Measurements from ENCODE around the gene HOXD4.

HOXD4 gene

DNA sequence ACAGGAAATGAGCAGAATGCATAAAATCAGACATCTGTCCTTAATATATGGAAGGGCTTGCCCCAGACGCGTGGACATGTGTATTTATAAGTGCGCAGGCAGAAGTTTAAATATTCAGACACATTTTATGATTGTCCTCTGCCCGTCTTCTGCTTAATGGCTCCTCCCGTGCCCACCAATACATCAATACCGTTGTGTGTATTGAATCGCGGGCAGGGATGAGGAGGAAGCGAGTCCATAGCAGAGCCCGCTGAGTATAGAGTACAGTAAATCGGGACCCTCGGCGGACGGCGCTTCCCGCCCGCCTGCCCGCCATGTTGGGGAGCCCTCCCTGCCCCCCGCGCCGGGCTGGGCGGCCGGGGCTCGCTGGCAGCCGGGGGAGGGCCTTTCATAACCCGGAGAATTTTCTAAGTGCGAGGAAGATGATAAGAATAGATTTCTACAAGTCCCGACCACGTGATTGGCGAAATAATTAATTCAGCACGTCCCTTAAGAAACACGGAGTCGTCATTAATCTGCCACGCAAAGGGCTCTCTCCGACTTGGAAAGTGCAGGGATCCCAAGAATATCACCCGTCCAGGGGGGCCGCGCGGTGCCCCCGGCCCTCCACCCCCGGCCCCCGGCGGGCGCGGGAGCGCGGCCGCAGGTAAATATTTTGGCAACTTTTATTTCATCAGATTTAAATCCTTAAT, 5.6 kb downstream of the HOXD4 start, which contains the start of gene HOXD3:
Gene HOXD3 (plus strand): TSS at position 501 of the 692 bp plus-strand sequence. CDS start 11,808 bp downstream, outside the sequence.
- no peak for DNase-seq (ENCODE audit: low spot score)

DNA sequence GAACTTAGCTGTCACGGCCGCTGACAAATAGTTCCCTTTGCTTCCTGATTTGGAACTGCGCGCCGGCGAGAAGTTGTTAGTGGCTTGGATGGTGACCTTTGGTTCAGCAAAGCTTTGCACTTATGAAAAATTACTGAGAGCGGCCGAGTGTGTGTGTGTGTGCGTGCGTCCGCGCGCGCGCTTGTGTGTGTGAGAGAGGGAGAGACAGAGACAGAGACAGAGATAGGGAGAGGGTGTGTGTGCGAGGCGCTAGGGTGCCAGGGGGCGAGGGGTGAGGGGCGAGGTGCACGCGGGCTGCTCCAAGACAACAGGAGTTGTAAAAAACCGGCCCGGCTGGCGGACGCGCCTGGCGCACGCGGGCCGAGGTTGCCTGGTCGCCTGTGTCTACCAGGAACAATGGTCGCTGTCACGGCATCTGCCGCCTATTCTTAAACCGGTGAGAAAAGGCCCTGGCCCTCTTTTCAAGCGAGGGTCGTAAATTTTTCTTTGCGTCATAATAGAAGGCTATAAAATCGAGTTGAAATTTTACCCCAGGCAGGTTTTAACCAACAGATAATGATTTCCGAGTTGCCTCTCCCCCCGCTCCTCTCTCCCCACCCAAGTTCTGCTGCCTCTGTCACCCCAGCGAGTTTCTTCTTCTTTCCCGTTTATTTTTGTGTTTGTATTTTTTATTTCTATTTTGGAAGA, 6.3 kb downstream of the HOXD4 start:
- no peak for DNase-seq (ENCODE audit: low spot score)

DNA sequence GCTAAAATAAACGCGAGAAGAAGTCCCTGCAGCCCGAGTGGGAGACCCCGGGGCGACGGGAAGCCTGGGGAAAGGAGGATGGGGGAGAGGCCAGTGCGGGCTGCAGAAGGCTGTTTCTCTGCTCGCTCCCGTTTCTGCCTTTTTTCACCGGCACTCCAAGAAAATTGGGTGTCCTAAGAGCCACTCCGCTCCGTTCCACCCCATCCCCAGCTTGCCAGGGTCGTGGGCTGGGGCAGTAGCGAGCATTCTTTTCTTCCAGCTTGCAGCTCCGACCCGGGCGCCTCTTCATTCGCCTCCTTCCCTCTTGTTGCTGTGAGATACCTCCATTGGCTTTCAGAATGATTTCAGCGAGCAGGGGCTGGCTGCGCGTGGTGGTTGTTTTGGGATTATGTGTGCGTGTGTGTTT, 6.8 kb downstream of the HOXD4 start:
- DNase-seq (ENCODE audit: low spot score), result no peak

DNA sequence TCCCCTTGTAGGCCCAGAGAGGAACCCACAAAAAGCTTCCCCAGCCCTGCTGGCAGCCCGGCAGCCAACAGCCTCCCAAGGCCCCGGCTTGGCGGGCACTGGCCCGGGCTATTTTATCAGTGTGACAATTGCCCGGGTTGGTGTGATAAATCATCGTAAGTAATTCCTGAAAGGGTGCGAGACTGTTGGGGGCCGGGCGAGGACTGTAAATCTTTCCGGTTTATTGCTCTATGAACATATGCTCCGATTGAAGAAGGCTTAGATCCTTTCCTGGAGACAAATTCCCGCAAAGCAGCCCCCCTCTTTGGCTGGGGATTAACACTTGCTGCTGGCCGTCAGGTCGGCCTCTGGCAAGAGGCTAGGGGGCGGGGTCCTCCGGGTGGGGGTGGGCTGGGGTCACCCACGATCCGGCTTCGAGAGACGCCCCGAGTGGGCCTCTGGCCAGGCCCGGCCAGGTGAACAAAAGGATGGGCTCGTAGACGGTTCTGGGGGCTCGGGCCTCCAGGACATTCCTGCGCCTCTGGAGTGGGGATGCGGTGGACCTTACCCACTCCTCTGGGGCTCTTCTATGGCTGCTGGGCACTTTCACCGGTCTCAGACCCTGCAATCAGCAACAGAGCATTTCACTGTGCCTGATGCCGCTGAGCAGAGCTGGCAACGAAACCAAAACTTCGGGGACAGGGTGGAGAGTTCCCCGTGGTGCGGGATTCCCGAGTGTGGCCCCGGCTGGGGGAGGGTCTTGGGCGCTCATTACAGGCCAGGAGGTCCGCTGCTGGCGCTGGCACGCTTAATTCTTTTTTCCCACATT, 7.7 kb downstream of the HOXD4 start:
- DNase-seq (ENCODE audit: low spot score), result no peak

DNA sequence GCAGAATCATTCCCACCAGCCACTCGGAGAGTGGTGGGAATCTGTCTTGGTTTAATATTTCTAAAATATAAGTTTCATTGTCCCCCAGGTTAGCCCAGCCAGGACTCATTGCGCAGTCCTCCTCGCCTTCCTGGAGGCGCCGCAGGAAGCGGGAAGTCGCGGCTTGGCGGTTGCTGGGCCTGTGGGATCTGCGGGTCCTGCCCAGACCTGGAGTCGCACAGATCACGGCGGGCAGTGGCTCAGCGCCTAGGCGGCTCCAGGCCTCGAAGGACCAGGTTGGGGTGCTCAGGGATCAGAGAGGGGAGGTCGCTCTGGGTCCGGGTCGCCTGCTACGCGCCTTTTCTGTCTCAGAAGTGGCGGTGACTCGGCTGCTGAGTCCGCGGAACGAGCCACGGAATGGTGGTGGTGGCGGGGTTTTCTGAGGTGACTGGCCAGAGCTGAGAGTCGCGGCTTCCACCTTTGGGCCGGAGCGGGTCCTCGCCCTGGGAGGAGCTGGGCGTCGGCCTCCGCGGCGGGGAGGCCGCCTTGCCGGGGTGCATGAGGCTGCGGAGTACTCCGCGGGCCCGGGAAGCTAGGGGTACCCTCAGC, 8.4 kb downstream of the HOXD4 start:
- DNase-seq (ENCODE audit: low spot score), result no peak

DNA sequence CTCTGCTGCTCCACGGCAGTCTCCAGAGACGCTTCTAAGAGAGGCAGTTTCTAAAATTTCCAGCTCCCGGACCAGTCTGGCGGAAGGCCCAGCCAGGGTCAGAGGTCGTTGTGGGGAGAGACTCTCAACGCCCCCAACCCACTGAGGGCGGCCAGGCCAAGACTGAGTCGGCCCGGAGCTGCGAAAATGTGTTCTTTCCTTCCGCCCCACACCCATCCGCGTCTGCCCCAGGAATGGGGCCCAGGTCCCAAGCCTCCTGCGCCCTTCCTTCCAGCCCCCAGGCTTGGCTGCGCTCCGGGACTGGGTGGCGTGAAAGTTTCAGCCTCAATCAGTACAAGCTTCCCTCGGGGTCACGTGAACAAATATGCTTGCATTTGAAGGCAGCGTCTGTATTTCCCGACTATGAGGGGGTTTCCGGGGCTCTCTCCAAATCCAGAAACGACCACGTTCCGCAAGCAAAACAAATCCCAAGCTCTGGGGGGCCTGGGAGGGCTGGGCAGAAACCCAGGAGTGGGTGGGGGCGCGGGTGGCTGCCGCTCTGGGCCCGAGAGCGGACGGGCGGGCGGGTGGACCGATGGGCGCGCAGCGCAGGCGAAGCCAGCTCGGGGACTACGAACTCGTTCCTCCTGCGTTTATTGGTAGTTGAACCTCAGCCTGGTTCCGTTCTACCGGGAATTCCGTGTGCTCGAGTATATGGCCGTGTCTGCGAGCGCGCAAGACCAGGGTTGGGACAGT, 9.1 kb downstream of the HOXD4 start:
- no peak for DNase-seq (ENCODE audit: low spot score)

DNA sequence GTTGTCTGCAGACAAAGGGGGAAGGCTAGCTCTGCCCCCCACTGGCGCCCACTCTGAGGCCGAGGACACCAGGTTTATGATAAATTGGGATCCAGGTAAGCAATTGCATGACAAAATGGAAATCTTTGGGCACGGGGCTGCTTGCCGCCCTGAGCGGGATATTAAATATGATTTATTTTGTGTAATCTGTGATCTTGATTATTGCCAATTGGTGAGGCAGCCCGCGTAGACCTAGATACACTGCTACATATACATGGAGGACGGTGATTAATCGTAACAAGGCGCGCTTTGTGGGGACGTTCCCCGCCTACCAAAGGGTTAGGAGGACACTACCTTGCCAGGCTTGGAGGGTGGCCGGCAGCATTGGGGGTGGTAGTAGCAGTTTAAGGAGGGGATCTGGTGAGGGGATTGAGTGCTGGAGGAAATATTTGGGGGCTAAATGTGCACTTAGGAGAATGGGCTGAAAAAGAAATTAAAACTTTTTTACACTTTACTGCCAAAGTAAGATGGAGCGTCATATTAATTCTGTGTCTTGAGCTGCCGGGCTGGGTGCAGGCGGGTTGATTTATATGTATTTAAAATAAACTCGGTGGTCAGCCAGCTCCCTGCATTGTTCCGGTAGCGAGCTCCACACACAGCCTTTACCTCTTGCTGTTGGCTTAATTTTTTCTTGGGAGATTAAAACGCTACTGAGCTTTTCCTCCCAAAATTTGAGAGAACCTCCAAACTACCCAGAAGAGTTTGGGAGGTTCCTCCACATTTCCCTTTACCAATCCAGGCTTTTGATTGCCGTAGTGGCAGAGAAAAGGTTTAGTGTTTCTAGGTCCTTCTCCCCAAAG, 9.9 kb downstream of the HOXD4 start:
- DNase-seq (ENCODE audit: low spot score), result no peak

DNA sequence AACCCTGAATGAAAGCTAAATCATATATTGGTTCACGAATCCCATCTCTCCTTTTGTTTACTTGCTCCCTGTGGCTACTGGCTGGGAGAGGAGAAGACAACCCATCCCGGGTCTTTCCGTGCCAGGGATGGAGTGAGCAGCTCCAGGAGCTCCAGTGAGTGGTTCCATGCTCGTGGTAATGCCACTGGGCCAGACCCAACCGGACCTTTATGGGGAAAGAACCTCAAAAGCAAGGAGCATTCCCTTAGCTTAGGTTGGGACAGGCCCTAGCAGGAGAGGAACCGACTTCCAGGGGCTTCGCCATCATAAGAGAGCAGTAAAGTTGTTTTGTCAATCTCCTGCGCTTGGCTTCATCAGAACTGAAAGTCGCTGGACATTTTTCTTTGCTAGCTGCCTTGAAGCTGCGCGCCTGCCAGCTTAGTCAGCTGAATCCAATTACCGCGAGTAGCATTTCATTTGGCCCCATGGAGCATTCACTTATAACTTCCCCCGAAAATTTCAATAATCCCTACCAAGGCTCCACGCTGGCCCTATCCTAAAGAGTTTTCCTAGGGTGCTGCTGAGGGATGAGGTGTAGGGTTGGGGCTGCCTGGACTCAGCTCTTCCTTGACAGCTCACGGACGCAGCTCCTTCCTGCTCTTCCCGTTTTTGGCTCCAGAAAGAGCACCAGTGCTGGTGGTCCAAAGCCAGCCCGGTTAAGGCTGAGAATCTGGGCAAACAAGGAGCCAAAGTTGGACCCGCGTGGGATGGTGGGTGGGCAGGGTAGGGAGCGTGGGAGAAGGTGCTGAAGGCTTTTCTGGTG, 10.7 kb downstream of the HOXD4 start:
- DNase-seq (ENCODE audit: low spot score), result no peak

DNA sequence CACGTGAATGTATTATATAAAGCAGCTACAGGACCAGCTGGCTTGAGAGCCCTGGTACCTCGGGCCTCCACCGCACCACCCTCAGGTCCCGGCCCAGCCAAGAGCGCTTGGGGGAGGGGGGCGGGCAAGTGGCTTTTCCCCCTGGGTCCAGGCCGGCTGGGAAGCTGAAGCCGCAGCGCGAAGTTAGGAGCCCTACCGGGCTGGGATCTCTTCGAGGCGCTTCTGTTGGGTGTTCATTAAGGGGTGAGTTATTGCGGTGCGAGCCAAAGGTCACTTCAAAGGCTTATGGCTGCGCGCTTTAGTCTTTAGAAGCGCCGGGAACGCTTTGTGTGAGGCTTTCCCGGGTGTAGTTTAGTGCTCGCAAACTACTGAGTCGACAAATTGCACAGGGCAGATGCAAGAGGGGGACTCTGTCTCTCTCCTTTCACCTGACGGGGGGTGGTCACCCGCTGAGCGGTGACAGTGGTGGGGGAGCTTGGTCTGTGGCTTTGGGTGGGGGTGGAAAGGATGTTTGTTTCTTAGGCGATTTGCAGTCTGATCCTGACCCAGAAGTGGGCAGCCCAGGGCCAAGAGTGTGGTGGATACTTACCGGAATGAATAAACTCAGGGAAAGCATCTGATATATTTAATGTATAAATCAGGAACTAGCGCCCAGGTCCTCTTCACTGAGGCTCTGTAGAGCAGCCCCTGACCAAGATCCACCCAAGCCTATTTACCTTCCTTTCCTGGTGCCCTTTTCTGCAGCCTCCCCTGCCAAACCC, 11.7 kb downstream of the HOXD4 start:
- DNase-seq (ENCODE audit: low spot score), result no peak

DNA sequence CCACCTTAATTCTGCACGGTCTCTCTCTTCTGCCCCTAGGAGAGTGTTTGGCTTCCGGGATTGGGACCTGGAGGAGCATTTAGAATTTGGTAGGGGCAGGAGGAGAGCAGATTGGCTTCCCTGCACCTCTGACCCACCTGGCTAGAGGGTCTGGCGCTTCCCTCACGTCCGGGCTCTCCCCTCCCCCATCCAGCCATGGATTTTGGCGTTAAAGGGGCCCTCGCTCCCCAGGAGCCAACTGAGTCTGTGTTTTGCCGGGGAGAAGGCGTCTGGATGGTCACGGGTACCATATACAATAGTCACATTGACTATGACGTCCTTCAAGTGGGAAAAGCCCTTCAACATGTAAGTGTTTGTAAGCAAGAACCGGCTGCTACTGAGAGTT, 12.3 kb downstream of the HOXD4 start:
- no peak for DNase-seq (ENCODE audit: low spot score)

DNA sequence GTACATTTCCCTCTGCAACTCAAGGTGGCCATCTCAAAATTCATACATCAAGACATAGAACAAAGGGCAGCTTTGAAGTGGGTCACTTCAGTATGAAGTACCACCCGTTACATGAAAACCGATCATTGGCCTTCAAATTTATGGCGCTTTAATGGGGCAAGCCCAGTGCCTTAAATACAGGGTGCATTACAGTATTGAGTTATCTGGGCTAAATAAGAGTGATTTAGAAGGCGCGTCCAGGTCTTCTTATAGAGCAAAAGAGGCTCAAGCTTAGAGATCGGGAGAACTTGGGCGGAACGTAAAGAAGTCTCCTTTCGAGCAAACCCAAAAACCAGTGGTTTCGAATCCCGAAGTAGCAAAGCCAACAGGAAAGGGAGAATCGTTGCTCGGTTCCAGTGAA, 12.9 kb downstream of the HOXD4 start:
- DNase-seq (ENCODE audit: low spot score), result no peak

DNA sequence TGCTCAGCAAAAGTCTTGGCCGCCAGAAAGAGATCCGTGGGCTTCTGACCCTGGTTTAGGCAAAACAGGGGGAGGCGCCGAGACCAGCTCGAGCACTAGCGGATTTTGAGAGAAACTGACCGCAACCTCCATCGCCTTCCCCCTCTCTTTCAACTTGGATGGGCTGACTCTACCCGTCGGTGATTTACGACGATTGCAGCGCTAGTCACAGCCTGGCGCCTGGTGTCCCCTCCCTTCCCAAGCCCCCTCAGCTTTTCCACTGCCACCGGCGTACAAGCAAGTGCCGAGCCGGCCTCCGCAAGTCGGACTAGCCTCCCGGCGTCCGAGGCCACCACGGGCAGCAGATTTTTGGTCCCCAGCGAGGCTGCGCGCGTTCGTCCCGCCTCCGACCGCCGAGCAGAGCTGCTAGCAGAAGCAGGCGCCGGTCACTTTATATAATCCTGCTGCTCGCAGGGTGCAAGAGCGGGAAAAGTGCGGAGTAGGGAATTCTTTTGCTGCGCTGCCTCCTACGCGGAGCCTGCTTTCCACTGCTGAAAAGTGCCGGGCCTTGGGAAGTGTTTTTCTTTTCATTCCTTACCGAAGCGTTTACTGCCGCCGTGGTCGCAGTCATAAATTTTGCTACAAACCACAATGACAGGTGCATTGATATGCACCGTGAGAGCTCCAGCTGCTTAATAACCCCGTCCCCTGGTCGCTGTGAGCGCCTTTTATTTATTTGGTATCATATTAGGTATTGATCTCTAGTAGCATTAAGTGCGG, 13.4 kb downstream of the HOXD4 start:
- DNase-seq (ENCODE audit: low spot score), result no peak

DNA sequence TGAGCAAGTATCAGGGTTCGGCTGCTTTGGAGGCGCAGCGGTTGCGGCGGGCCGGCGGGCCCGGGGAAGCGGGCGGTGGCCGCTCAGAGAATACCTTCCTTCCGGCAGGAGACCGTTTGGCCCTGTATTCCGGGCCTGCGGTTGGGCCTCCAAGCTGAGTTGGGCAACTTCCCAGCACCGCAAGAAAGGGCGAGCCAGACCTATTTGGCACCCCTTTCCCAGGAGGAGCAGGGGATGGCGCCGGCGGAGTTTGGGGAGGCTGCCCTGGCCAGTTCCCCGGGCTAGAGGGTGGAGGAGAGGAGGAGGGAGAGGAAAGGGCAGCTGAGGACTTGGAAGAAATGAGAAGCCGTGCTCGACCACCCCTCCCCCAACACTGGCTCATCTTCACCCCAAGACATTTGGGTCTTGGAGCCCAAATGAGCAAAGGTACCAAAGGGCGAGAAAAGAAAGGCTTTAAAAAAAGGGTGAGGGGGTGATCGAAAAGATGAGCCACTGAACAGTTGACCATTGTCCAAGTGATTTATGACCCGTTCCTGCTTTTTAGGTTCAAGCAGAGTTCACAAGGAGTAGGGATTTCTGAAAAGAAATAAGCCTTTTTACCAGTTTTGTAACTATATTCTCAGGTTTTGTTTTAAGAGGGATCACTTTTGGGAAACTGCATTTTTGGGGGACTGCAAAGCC, 14.2 kb downstream of the HOXD4 start:
- DNase-seq (ENCODE audit: low spot score), result no peak

DNA sequence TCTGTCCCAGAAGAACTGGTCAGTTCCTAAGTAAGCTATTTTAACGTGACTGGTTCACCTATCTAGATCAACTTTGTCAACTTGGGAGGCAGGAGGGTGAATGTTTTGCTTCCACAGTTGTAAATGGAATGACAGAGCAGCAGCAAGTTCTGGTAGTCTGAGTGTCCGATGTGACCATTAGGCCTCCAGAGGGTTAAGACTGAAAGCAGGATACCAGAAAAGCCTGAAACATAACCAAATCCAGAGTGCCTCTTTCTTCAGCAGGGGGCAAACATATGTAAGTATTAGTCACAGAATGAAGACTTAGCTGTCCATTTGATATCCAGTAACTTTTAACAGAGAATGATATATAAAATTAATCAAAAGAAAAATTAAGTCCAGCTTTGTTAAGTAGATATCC, 14.9 kb downstream of the HOXD4 start:
- no peak for DNase-seq (ENCODE audit: low spot score)

DNA sequence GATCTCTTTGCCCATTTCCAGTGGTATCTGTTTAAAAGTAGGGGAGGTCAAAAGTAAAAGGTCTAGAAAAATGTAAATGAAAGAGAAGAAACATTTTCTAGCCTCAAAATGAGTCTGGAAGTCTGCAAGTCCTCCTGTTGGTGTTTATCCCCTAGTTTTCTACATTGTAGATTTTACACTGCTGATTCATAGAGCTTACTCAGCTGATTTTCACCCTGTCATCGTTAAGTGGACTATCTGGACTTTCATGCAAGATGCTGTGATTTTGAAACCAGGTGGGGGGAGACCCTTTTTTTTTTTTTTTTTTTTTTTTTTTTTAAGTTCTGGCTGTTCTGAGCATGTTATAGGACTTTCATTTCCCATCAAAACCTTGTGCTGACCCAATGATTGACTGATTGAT, 16.0 kb downstream of the HOXD4 start:
- DNase-seq (ENCODE audit: low spot score), result no peak

DNA sequence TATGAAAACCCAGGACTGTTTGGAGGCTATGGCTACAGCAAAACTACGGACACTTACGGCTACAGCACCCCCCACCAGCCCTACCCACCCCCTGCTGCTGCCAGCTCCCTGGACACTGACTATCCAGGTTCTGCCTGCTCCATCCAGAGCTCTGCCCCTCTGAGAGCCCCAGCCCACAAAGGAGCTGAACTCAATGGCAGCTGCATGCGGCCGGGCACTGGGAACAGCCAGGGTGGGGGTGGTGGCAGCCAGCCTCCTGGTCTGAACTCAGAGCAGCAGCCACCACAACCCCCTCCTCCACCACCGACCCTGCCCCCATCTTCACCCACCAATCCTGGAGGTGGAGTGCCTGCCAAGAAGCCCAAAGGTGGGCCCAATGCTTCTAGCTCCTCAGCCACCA, 17.8 kb downstream of the HOXD4 start:
- no peak for DNase-seq (ENCODE audit: low spot score)

DNA sequence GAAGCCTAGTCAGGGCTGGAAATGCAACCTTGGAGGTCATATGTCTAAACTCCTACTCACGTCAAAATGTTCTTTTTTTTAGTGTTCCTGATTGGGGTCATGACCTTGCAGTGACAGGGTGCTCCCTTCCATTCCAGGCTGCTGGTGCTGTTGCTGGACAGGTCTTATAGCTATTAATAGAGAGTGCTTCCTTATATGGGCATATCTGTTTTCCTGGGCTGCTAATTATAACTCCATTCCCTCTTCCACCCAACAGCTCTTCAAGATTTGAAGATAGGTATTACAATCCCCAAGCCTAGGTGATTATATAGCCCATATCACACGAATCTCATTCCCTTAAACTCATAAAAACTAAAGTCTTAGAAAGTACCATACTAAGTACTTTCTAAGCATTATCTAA, 18.4 kb downstream of the HOXD4 start:
- no peak for DNase-seq (ENCODE audit: low spot score)
